Suprapubic skin (tissue), 4 donors: Measurements from ENCODE around the gene SLC22A1.

ENCODE experiments used
- EP300 ChIP-seq: sonication (generic); formaldehyde crosslinking; IDR thresholded peaks from one replicate; pipeline ENCODE4 v1.6.1; 2017; ENCODE audit warnings: antibody characterized with exemption
- POLR2A ChIP-seq, 2 donors: fragments of 450-650 bp; IDR thresholded peaks; one replicate each; pipeline ENCODE4 v1.6.1; 2017; ENCODE audit warnings: antibody characterized with exemption in 2 of 2, mild to moderate bottlenecking in 2 of 2, moderate library complexity in 2 of 2
- POLR2AphosphoS5 ChIP-seq, 3 donors: sonication (generic); formaldehyde crosslinking; IDR thresholded peaks; one replicate each; pipeline ENCODE4 v1.6.1; 2017; ENCODE audit warnings: antibody characterized with exemption in 3 of 3
- TF ChIP-seq, protein P1 (sequence below), 2 donors: fragments of 200-600 bp in 1 of 2; fragments of 450-650 bp in 1 of 2; sonication (generic) in 1 of 2; IDR thresholded peaks; one replicate each; pipeline ENCODE4 v1.5.1; 2016 to 2019; ENCODE audit warnings: antibody characterized with exemption in 2 of 2, mild to moderate bottlenecking in 1 of 2, moderate library complexity in 1 of 2

DNA sequence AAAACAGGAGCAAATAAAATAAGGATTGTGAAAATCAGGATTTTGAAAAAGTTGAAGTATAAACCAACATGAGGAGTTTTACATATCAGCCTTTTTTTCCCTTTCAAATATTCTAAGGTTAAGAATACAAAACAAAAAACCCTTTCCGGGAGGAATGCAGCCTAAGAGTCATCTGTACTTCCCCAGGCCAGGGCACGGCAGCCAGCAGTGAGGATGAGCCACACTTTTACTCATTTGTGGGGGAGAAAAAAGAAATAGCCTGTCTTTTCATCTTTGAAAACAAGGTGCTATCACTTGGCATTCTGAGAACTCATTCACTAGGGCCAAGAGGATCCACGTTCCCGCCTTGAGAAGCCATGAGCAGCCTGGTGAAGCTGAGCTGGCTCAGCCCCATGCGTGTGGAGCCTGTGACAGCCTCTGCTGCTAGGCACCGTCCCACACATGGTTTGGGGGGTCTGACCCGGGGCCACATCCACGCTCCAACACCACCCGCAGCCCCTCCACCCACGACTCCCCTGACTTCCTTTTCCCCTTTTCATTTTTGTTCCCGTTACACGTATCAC is 11.2 kb downstream of the SLC22A1 start:
- TF ChIP-seq POLR2A (IDR thresholded peaks at IDR 0.05) (no peak), POLR2AphosphoS5 (IDR thresholded peaks at IDR 0.05) (no peak), EP300 (no peak)
- TF ChIP-seq, protein P1, sequence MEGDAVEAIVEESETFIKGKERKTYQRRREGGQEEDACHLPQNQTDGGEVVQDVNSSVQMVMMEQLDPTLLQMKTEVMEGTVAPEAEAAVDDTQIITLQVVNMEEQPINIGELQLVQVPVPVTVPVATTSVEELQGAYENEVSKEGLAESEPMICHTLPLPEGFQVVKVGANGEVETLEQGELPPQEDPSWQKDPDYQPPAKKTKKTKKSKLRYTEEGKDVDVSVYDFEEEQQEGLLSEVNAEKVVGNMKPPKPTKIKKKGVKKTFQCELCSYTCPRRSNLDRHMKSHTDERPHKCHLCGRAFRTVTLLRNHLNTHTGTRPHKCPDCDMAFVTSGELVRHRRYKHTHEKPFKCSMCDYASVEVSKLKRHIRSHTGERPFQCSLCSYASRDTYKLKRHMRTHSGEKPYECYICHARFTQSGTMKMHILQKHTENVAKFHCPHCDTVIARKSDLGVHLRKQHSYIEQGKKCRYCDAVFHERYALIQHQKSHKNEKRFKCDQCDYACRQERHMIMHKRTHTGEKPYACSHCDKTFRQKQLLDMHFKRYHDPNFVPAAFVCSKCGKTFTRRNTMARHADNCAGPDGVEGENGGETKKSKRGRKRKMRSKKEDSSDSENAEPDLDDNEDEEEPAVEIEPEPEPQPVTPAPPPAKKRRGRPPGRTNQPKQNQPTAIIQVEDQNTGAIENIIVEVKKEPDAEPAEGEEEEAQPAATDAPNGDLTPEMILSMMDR (IDR thresholded peaks at IDR 0.05), result no peak
